HepG2 (cell line): ENCODE measurements around the gene TRAF3. TPM values are rescaled to one million over a fixed set of nuclear protein-coding genes. Genes with fewer than 3 reads are reported as not detected.
A peak's percentile ranks its signal among the peaks of the same experiment; 100 is the strongest.

ENCODE experiments used
- ATAC-seq: fragments of 200-7000 bp; cut with Tn5 transposase; 3 replicates; pipeline ENCODE4 v1.9.1; 2020; ENCODE audit warnings: mild to moderate bottlenecking, moderate library complexity
- BruUV-seq: library from RNA; stranded (reverse); fragments of 400-500 nt; replicated peaks from 2 replicates; lab custom pipeline; 2021; lab: Mats Ljungman, UMichigan
- CTCF ChIA-PET: fragments of 300-600 bp; formaldehyde crosslinking; extraction: SDS; loops from one replicate; lab custom pipeline; 2021; ENCODE audit warnings: low total read pairs, inconsistent platforms, low intra/inter-chr PET ratio; lab: Yijun Ruan, JAX
- POLR2A ChIA-PET: fragments of 350-600 bp; sonication (Branson Sonifier 250); formaldehyde crosslinking; loops from one replicate; lab custom pipeline; 2020; ENCODE audit warnings: antibody characterized with exemption, inconsistent platforms; lab: Yijun Ruan, JAX
- DNase-seq: peaks from one replicate; pipeline ENCODE4 v3.0.0-alpha.2; 2015; ENCODE audit warnings: low spot score
- FAIRE-seq: peaks from 3 replicates; lab custom pipeline; 2011; peaks lifted over from hg19 to GRCh38; lab: Jason Lieb, UNC
- H2AFZ ChIP-seq: one replicate; pipeline ENCODE4 v1.6.1; 2011; ENCODE audit warnings: low read length, inconsistent platforms
- H3K27ac ChIP-seq: fragments of 300-600 bp; 3 replicates; pipeline ENCODE4 v1.8.0; 2011; ENCODE audit warnings: mixed run types, mild to moderate bottlenecking, mixed read lengths, low read length, inconsistent platforms; ENCODE audit not compliant: insufficient read depth; ENCODE audit errors: extremely low read length
- H3K27me3 ChIP-seq, 2 experiments: fragments of 200-600 bp in 1 of 2; 2 replicates in 1 of 2; 3 replicates in 1 of 2; pipeline versions ENCODE4 v1.6.0 to v1.8.0; 2011; ENCODE audit warnings: low read length in 2 of 2, mild to moderate bottlenecking in 2 of 2, moderate library complexity in 2 of 2, inconsistent platforms in 1 of 2; ENCODE audit not compliant: insufficient read depth in 2 of 2, control insufficient read depth in 1 of 2
- H3K36me3 ChIP-seq, 2 experiments: fragments of 200-600 bp in 1 of 2; replicated peaks in 1 of 2; 2 replicates in 1 of 2; 3 replicates in 1 of 2; pipeline versions ENCODE4 v1.5.1 to v1.8.0; 2011; ENCODE audit warnings: low read length in 2 of 2, inconsistent platforms in 1 of 2; ENCODE audit not compliant: insufficient read depth in 2 of 2, control insufficient read depth in 1 of 2
- H3K4me1 ChIP-seq: 2 replicates; pipeline ENCODE4 v1.5.1; 2012; ENCODE audit warnings: low read length, inconsistent platforms; ENCODE audit not compliant: insufficient read depth
- H3K4me2 ChIP-seq: 2 replicates; pipeline ENCODE4 v1.6.0; 2011; ENCODE audit warnings: low read depth, low read length, inconsistent platforms
- H3K4me3 ChIP-seq, 3 experiments: fragments of 200-600 bp in 1 of 3; sonication (generic), shearing (Covaris generic) in 1 of 3; replicated peaks in 1 of 3; 2 replicates each; pipeline ENCODE4 v1.5.1; 2011 to 2016; ENCODE audit warnings: low read length in 3 of 3, inconsistent platforms in 2 of 3, low read depth in 2 of 3, mild to moderate bottlenecking in 2 of 3, control low read depth in 1 of 3, mixed read lengths in 1 of 3; ENCODE audit not compliant: insufficient read depth in 1 of 3
- H3K79me2 ChIP-seq: one replicate; pipeline ENCODE4 v1.6.1; 2011; ENCODE audit warnings: low read length, inconsistent platforms; ENCODE audit not compliant: insufficient read depth
- H3K9ac ChIP-seq: 2 replicates; pipeline ENCODE4 v1.6.0; 2011; ENCODE audit warnings: mild to moderate bottlenecking, low read depth, low read length, inconsistent platforms; ENCODE audit not compliant: insufficient read depth
- H3K9me3 ChIP-seq: 2 replicates; pipeline ENCODE4 v1.5.1; 2012; ENCODE audit warnings: mild to moderate bottlenecking, low read length
- H4K20me1 ChIP-seq: 2 replicates; pipeline ENCODE4 v1.6.0; 2011; ENCODE audit warnings: inconsistent platforms, mild to moderate bottlenecking, low read length, moderate library complexity; ENCODE audit not compliant: insufficient read depth
- FOXK2 ChIP-seq: fragments of 450-650 bp; IDR thresholded peaks from 2 replicates; pipeline ENCODE4 v1.6.1; 2016
- MEF2D ChIP-seq: sonication (generic); formaldehyde crosslinking; IDR thresholded peaks from 2 replicates; pipeline ENCODE4 v1.5.1; 2020; ENCODE audit warnings: mild to moderate bottlenecking, missing genetic modification reagents
- MEIS2 ChIP-seq: sonication (generic); formaldehyde crosslinking; IDR thresholded peaks from 2 replicates; pipeline ENCODE4 v1.9.0; 2021; ENCODE audit warnings: mild to moderate bottlenecking, missing genetic modification reagents
- STAG1 ChIP-seq: sonication (generic); formaldehyde crosslinking; IDR thresholded peaks from 2 replicates; pipeline ENCODE4 v1.4.0; 2020; ENCODE audit warnings: missing genetic modification reagents
- ZKSCAN1 ChIP-seq: fragments of 150-350 bp; IDR thresholded peaks from 2 replicates; pipeline ENCODE4 v1.6.1; 2014; ENCODE audit warnings: low read length
- ZNF749 ChIP-seq: sonication (generic); formaldehyde crosslinking; IDR thresholded peaks from 2 replicates; pipeline ENCODE4 v1.8.0; 2022; ENCODE audit warnings: mild to moderate bottlenecking, missing genetic modification reagents, moderate library complexity, borderline replicate concordance
- WGBS: methylation state at CpG from one replicate; pipeline ENCODE4 v1.1.6; 2017; ENCODE audit warnings: low lambda C conversion rate; 5-methylcytosine and 5-hydroxymethylcytosine counted together
- in situ Hi-C: cut with HindIII; loops from 2 replicates; pipeline ENCODE4 v1.10.0; 2017; ENCODE audit warnings: low pct_unique_long_range_greater_than_20kb; ENCODE audit not compliant: extremely low pct_ligation_motif_present
- intact Hi-C: fragments of 100-400 bp; cut with micrococcal nuclease; formaldehyde crosslinking; loops from one replicate; pipeline ENCODE4 v1.10.0; 2022; ENCODE audit not compliant: unreplicated experiment
- polyA plus RNA-seq, 8 experiments: library from polyadenylated mRNA; depleted of rRNA in 3 of 8; stranded (reverse) in 7 of 8; unstranded in 1 of 8; fragments of >200 nt; fragmentation: Illumina TruSeq in 4 of 8; extraction: Trizol in 4 of 8; gene quantifications; 2 replicates each; pipeline versions ENCODE4 v1.2.1 to v1.2.3, GENCODE V29; 2011 to 2016; ENCODE audit warnings: low read depth in 4 of 8, missing spikeins in 1 of 8, mixed read lengths in 1 of 8; ENCODE audit not compliant: insufficient read depth in 1 of 8
- total RNA-seq, 5 experiments: library from RNA; depleted of rRNA; stranded (reverse); fragments of >200 nt; fragmentation: Illumina TruSeq; extraction: Trizol; gene quantifications; 2 replicates each; pipeline ENCODE4 v1.2.3, GENCODE V29; 2016; ENCODE audit warnings: low read depth in 1 of 5
- TF ChIP-seq, protein P1 (sequence below): sonication (generic); formaldehyde crosslinking; IDR thresholded peaks from 2 replicates; pipeline ENCODE4 v1.5.0; 2020; ENCODE audit warnings: mild to moderate bottlenecking, missing genetic modification reagents, moderate library complexity

TRAF3 gene
- total and polyA plus RNA-seq, 2 of the 13 experiments (the other 11 are each of a cell fraction or from before 2014, with no cell fraction given), result 6.9 to 12.2 TPM

DNA sequence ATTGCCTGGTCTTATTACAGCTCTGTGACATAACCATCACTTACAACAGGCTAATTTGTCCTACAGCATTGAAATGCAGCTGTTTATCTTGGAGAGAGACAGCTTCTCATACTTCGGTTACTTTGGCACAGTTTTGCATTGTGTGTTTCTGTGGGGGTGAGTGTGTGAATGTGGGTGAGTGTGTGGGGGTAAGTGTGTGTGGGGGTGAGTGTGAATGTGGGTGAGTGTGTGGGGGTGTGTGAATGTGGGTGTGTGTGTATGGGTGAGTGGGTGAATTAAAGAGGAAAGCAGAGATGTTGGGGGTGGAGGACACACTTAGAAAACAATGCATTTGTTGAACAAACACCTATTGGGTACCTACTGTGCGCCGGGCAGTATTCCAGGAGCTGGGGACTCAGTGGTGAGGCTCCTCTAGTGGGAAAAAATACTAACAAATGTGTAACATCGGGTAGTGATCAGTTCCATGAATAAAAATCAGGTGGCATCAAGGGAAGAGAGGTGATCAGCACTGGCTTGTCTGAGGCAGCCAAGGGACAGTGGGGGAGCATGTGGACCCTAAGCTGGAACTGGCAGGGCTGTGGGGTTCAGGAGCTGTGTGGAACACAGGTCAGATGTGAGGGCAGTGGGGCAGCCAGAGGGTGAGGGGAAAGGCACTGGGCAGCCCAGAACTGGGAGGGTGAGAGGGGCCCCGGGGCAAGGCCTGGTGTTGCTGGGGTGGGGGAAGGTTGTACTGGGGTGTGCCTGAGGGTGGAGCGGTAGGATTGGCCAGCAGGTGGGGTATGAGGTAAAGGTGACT lies 101.1 kb downstream of the TRAF3 start:
- DNase-seq (no peak), FAIRE-seq (no peak), ATAC-seq (peak; percentile 84)
- H3K27ac ChIP-seq, result no peak overlapping the region
- H3K9me3 ChIP-seq, result no peaks in the 10 kb centered on the region
- CTCF ChIA-PET, result no interaction called here
- H3K27me3 ChIP-seq, result no peaks in the 10 kb centered on the region
- in situ Hi-C loops, result no loop called here
- BruUV-seq, result no TSS peak
- H4K20me1 ChIP-seq, result no peaks in the 10 kb centered on the region
- no peak overlapping the region for H3K9ac ChIP-seq
- intact Hi-C loops, result loop anchor here (10.0 kb wide), 1 partner anchor 104 kb away; the partner anchor contains the start of gene TRAF3
- peaks cover 34% of the 10 kb centered on the region for H3K4me1 ChIP-seq
- peaks cover 1 to 23% of the 10 kb centered on the region in 2 experiments; a peak in 1 of 5 replicates for H3K36me3 ChIP-seq
- 86% methylated on average over 6 of the region's 6 CpGs for WGBS
- no peak overlapping the region for H3K4me3 ChIP-seq
- H2AFZ ChIP-seq, result no peak overlapping the region
- H3K79me2 ChIP-seq, result no peaks in the 10 kb centered on the region
- TF ChIP-seq, protein P1, sequence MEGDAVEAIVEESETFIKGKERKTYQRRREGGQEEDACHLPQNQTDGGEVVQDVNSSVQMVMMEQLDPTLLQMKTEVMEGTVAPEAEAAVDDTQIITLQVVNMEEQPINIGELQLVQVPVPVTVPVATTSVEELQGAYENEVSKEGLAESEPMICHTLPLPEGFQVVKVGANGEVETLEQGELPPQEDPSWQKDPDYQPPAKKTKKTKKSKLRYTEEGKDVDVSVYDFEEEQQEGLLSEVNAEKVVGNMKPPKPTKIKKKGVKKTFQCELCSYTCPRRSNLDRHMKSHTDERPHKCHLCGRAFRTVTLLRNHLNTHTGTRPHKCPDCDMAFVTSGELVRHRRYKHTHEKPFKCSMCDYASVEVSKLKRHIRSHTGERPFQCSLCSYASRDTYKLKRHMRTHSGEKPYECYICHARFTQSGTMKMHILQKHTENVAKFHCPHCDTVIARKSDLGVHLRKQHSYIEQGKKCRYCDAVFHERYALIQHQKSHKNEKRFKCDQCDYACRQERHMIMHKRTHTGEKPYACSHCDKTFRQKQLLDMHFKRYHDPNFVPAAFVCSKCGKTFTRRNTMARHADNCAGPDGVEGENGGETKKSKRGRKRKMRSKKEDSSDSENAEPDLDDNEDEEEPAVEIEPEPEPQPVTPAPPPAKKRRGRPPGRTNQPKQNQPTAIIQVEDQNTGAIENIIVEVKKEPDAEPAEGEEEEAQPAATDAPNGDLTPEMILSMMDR (CRISPR knock-in tag), result peak; percentile 59
- peak; percentile 67; the same call in 1 of the 2 replicates for TF ChIP-seq ZKSCAN1
- no peak for TF ChIP-seq MEF2D (CRISPR knock-in tag)
- no peak for TF ChIP-seq ZNF749 (CRISPR knock-in tag)
- peak; percentile 19; the same call in 1 of the 2 replicates for TF ChIP-seq STAG1 (CRISPR knock-in tag)
- TF ChIP-seq MEIS2 (CRISPR knock-in tag), result no peak
- no peak for TF ChIP-seq FOXK2
- POLR2A ChIA-PET, result no interaction called here
- H3K4me2 ChIP-seq, result no peak overlapping the region
